ENCODE results near the gene GPR42.
A peak's percentile ranks its signal among the peaks of the same experiment; 100 is the strongest.

DNA sequence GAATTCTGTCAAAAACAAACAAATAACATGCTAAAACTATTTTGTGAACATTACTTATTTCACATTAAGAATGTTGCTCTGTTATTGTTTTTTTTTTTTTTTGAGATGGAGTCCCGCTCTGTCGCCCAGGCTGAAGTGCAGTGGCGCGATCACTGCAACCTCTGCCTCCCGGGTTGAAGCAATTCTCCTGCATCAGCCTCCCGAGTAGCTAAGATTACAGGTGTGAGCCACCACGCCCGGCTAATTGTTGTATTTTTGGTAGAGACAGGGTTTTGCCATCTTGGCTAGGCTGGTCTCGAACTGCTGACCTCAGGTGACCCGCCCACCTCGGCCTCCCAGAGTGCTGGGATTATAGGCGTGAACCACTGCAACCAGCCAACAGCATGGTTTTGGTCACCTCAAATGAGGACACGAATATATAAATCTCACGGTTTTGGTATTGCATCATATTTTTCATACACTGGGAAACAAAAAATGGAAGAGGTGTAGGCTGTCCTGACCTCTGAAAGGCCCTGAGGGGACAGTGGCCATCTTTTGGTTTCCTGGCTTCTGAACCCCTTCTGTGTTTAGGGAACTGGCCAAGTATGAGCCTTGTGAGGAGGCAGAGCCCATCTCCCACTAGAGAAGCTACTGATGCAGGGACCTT is 25.5 kb downstream of the GPR42 start:
- TF ChIP-seq, protein P1, sequence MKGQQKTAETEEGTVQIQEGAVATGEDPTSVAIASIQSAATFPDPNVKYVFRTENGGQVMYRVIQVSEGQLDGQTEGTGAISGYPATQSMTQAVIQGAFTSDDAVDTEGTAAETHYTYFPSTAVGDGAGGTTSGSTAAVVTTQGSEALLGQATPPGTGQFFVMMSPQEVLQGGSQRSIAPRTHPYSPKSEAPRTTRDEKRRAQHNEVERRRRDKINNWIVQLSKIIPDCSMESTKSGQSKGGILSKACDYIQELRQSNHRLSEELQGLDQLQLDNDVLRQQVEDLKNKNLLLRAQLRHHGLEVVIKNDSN (IDR thresholded peaks at IDR 0.05; ENCODE audit: borderline replicate concordance, extremely low read length, insufficient read depth, low read depth, low read length), result no peak
- TF ChIP-seq, protein P2, sequence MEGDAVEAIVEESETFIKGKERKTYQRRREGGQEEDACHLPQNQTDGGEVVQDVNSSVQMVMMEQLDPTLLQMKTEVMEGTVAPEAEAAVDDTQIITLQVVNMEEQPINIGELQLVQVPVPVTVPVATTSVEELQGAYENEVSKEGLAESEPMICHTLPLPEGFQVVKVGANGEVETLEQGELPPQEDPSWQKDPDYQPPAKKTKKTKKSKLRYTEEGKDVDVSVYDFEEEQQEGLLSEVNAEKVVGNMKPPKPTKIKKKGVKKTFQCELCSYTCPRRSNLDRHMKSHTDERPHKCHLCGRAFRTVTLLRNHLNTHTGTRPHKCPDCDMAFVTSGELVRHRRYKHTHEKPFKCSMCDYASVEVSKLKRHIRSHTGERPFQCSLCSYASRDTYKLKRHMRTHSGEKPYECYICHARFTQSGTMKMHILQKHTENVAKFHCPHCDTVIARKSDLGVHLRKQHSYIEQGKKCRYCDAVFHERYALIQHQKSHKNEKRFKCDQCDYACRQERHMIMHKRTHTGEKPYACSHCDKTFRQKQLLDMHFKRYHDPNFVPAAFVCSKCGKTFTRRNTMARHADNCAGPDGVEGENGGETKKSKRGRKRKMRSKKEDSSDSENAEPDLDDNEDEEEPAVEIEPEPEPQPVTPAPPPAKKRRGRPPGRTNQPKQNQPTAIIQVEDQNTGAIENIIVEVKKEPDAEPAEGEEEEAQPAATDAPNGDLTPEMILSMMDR (IDR thresholded peaks at IDR 0.05 in 2 of 3, conservative IDR thresholded peaks at IDR 0.05 in 1 of 3; ENCODE audit: control insufficient read depth in 2 of 3, extremely low read depth in 1 of 3, insufficient read depth in 1 of 3, low read depth in 3 of 3, low read length in 3 of 3), result no peak
- TF ChIP-seq TCF12 (IDR thresholded peaks at IDR 0.05; ENCODE audit: low read depth, low read length) (no peak), SIX5 (IDR thresholded peaks at IDR 0.05; ENCODE audit: low read depth, low read length, severe bottlenecking) (no peak), NFIC (IDR thresholded peaks at IDR 0.05; ENCODE audit: low read depth, low read length) (no peak), POLR2AphosphoS5 (IDR thresholded peaks at IDR 0.05; ENCODE audit: low read length) (no peak), POLR2A (IDR thresholded peaks at IDR 0.05; ENCODE audit: low read depth, low read length) (no peak), MXI1 (IDR thresholded peaks at IDR 0.05; ENCODE audit: low read depth, low read length) (no peak), CEBPB (IDR thresholded peaks at IDR 0.05; ENCODE audit: borderline replicate concordance in 1 of 2, low read depth in 2 of 2, low read length in 2 of 2) (peak in 1 of 2 experiments; percentile 21; a peak in 1 of 4 replicates)

Measured in GM12878 (cell line).